ENCODE measurements around the gene TTYH2. TPM values are rescaled to one million over a fixed set of nuclear protein-coding genes. Genes with fewer than 3 reads are reported as not detected.

Gene TTYH2
- total RNA-seq, 1 donor from 2014 or later, result 6.8 TPM

DNA sequence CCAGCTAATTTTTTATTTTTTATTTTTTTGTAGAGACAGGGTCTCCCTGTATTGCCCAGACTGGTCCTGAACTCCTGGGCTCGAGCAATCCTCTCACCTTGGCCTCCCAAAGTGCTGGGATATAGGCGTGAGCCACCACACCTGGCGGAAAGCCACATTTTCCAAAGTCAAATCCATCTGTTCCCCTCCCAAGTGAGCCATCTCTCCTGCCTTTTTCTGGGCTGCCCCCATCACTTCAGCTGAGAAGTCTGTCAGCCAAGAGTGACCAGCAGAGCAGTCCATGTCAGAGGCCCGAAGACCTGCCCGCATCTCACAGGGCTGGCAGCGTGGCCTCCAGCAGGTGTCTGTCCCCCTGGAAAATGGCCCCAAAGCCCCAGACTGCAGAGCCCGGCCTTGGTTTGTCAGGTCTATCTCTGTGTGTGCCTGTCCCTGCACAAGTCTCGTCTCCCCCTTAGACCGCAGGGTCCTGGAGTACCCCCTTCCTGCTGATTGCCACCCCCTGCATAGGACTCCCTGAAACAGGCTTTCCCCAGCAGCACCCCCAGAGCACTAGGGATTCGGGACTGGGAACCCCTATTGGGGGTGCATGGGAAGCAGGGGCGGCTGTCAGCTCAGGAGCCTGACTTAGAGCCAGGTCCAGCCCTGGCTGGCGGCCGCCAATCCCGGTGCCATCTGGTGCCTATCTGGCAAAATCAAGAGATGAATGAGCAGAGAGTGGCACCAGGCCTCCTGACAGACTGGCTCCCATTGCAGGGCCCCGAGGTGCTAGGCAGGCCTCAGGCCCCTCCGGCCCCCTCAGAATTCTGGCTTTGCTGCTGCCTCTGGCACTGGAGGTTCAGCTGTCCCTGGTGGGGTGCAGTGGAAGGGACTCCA is 7.8 kb downstream of the TTYH2 start:
- no peak overlapping the region for H3K4me3 Mint-ChIP-seq (ENCODE audit: unreplicated experiment)

DNA sequence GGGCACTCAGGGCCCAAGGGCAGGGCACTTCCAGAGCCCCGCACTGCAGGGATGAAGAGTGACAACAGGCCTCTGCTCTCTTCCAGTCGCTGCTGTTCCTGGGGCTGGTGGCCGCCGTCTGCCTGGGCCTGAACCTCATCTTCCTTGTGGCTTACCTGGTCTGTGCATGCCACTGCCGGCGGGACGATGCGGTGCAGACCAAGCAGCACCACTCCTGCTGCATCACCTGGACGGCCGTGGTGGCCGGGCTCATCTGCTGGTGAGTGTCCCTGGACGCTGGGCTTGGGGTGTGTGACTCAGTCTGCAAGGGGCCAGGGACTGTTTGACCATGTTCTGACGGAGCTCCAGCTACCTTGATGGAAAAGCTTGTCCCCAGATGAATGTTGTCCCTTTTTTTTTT is 9.0 kb downstream of the TTYH2 start:
- Mint-ChIP-seq H3K4me3 (ENCODE audit: unreplicated experiment) (no peak overlapping the region), H3K36me3 (ENCODE audit: low read depth, unreplicated experiment) (no peaks in the 10 kb centered on the region), H3K27me3 (ENCODE audit: unreplicated experiment) (peaks cover 7% of the 10 kb centered on the region), H3K9me3 (ENCODE audit: unreplicated experiment) (no peaks in the 10 kb centered on the region), H3K27ac (ENCODE audit: unreplicated experiment) (no peak overlapping the region), H3K4me1 (ENCODE audit: unreplicated experiment) (peaks cover 16% of the 10 kb centered on the region)
- no peak for DNase-seq (ENCODE audit: low spot score)
- TF ChIP-seq, protein P1, sequence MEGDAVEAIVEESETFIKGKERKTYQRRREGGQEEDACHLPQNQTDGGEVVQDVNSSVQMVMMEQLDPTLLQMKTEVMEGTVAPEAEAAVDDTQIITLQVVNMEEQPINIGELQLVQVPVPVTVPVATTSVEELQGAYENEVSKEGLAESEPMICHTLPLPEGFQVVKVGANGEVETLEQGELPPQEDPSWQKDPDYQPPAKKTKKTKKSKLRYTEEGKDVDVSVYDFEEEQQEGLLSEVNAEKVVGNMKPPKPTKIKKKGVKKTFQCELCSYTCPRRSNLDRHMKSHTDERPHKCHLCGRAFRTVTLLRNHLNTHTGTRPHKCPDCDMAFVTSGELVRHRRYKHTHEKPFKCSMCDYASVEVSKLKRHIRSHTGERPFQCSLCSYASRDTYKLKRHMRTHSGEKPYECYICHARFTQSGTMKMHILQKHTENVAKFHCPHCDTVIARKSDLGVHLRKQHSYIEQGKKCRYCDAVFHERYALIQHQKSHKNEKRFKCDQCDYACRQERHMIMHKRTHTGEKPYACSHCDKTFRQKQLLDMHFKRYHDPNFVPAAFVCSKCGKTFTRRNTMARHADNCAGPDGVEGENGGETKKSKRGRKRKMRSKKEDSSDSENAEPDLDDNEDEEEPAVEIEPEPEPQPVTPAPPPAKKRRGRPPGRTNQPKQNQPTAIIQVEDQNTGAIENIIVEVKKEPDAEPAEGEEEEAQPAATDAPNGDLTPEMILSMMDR (IDR thresholded peaks at IDR 0.05; ENCODE audit: unreplicated experiment), result no peak

More for the DNA sequence above, 7.8 kb downstream of the TTYH2 start:
- Mint-ChIP-seq H3K27me3 (ENCODE audit: unreplicated experiment) (peaks cover 11% of the 10 kb centered on the region), H3K36me3 (ENCODE audit: low read depth, unreplicated experiment) (no peaks in the 10 kb centered on the region), H3K4me1 (ENCODE audit: unreplicated experiment) (peaks cover 16% of the 10 kb centered on the region), H3K9me3 (ENCODE audit: unreplicated experiment) (no peaks in the 10 kb centered on the region), H3K27ac (ENCODE audit: unreplicated experiment) (no peak overlapping the region)
- no peak for DNase-seq (ENCODE audit: low spot score)
- TF ChIP-seq, protein P1 (IDR thresholded peaks at IDR 0.05; ENCODE audit: unreplicated experiment), result no peak

DNA sequence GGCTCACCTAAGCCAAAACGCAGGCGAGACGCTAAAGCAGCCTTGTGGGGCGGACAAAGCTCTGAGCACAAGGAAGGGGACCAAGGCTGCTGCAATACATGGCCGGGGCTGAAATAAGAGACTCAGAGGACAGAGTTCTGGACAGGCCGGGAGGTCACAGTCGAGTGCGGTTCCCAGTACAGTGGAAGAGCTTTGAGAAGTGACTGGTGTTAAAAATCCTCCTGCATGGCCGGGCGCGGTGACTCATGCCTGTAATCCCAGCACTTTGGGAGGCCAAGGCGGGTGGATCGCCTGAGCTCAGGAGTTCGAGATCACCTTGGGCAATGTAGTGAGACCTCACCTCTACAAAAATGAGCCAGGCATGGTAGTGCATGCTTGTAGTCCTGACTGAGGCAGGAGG is 10.5 kb downstream of the TTYH2 start:
- no peaks in the 10 kb centered on the region for H3K36me3 Mint-ChIP-seq (ENCODE audit: low read depth, unreplicated experiment)
- H3K27ac Mint-ChIP-seq (ENCODE audit: unreplicated experiment), result no peak overlapping the region
- H3K9me3 Mint-ChIP-seq (ENCODE audit: unreplicated experiment), result no peaks in the 10 kb centered on the region
- no peak for DNase-seq (ENCODE audit: low spot score)
- peaks cover 17% of the 10 kb centered on the region for H3K4me1 Mint-ChIP-seq (ENCODE audit: unreplicated experiment)
- TF ChIP-seq, protein P1 (IDR thresholded peaks at IDR 0.05; ENCODE audit: unreplicated experiment), result no peak
- H3K4me3 Mint-ChIP-seq (ENCODE audit: unreplicated experiment), result no peak overlapping the region
- peaks cover 7% of the 10 kb centered on the region for H3K27me3 Mint-ChIP-seq (ENCODE audit: unreplicated experiment)

DNA sequence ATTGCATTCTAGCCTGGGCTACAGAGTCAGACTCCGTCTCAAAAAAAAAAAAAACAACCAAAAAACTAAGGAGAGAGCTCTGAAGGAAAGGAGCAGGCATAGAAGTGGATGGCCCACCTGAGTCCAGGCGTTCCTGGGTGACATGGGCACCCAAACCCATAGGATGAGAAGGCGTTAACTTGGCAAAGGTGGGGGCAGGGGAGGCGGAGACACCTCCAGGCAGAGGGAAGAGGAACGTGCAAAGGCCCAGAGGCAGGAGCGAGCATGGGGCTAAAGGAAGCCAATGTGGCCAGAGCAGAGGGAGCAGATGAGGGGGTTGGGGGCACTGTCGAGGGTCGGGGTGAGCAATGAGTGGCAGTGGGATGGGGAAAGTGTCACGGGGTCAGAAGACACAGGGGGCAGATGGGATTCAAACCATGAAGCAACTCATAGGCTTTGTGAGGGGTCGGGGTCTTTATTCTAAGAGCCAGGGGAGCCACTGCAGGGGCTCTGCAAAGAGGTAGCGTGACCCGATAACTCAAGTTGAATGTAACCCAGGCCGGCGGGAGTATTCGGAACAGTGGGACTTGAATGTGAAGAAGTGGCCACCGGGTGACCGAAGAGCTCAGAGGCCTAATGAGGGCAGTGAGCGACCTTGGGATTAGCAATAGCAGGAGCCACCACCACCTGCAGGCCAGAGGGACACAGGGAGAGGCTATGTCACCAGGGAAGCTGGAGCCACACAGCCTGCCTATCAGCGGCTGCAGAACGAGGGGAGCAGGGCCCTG is 11.8 kb downstream of the TTYH2 start:
- Mint-ChIP-seq H3K27ac (ENCODE audit: unreplicated experiment) (no peak overlapping the region), H3K4me1 (ENCODE audit: unreplicated experiment) (peaks cover 17% of the 10 kb centered on the region), H3K27me3 (ENCODE audit: unreplicated experiment) (peaks cover 5% of the 10 kb centered on the region), H3K36me3 (ENCODE audit: low read depth, unreplicated experiment) (no peaks in the 10 kb centered on the region), H3K9me3 (ENCODE audit: unreplicated experiment) (no peaks in the 10 kb centered on the region), H3K4me3 (ENCODE audit: unreplicated experiment) (no peak overlapping the region)
- DNase-seq (ENCODE audit: low spot score), result no peak
- TF ChIP-seq, protein P1 (IDR thresholded peaks at IDR 0.05; ENCODE audit: unreplicated experiment), result no peak
